Right lobe of liver (tissue), 4 donors: ENCODE data around the gene ROBO2.

Source experiments
- POLR2A ChIP-seq: fragments of 450-650 bp; IDR thresholded peaks from one replicate; pipeline ENCODE4 v1.6.1; 2017; ENCODE audit warnings: antibody characterized with exemption, mild to moderate bottlenecking
- TF ChIP-seq, protein P1 (sequence below), 4 donors: fragments of 200-600 bp in 3 of 4; fragments of 450-650 bp in 1 of 4; IDR thresholded peaks; one replicate each; pipeline versions ENCODE4 v1.5.1 to v1.8.0; 2016 to 2022; ENCODE audit warnings: antibody characterized with exemption in 4 of 4, mild to moderate bottlenecking in 2 of 4
- donor health status: DM: no; HTN: no; CAD: no.
- donor health status: DM: no; HTN: no; CAD: no.
- donor health status: DM: no; HTN: yes; CAD: no.

DNA sequence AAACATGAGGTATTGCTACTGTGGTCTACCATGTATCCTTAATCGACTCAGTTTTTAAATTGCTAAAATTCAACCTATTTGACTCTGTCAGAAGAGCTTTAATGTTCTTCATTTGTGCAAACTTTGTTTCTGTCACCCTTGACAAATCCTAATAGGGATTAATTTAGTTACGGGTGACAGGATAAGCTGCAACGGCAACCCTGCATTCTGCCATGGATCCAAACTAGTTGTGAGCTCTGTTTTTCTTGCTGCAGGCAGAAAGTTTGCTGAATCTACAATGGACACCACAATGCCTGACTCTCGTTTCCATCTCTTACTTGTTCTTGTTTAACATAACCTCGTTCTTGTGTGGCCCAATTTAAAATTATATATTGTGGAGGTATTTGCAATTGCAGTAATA is 352.3 kb downstream of the ROBO2 start:
- TF ChIP-seq, protein P1, sequence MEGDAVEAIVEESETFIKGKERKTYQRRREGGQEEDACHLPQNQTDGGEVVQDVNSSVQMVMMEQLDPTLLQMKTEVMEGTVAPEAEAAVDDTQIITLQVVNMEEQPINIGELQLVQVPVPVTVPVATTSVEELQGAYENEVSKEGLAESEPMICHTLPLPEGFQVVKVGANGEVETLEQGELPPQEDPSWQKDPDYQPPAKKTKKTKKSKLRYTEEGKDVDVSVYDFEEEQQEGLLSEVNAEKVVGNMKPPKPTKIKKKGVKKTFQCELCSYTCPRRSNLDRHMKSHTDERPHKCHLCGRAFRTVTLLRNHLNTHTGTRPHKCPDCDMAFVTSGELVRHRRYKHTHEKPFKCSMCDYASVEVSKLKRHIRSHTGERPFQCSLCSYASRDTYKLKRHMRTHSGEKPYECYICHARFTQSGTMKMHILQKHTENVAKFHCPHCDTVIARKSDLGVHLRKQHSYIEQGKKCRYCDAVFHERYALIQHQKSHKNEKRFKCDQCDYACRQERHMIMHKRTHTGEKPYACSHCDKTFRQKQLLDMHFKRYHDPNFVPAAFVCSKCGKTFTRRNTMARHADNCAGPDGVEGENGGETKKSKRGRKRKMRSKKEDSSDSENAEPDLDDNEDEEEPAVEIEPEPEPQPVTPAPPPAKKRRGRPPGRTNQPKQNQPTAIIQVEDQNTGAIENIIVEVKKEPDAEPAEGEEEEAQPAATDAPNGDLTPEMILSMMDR (IDR thresholded peaks at IDR 0.05) = no peak
- TF ChIP-seq POLR2A = no peak
